ENCODE results near the gene SIRT2. TPM values are rescaled to one million over a fixed set of nuclear protein-coding genes. Genes with fewer than 3 reads are reported as not detected.
"Not testable (repeated sequence)": the region's sequence is repeated elsewhere in the genome, so short reads cannot be mapped to it uniquely, and the experiment has no call there.

The SIRT2 gene
- total and polyA plus RNA-seq, 2 experiments from 2014 or later = 41.3 to 64.4 TPM

DNA sequence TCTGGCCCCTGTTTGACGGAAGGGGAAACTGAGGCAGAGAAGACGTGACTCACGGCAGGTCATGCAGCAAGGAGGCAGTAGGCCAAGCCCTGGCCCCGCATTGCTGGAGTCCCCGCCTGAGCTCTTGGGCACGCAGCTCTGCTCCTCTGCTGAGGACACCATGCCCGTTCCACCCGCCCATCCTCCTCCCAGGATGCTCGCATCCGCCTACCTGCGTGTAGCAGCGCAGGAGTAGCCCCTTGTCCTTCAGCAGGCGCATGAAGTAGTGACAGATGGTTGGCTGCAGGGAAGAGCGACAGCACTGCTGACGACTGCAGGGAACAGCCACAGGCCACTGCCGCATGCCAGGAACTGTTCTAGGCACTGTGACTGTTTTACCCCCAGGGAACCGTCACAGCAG is 10.5 kb downstream of the SIRT2 start:
- in situ Hi-C loops (cut with MboI) = no loop called here
- H3K79me2 ChIP-seq (ENCODE audit: insufficient read depth) = no peaks in the 10 kb centered on the region
- H3F3A ChIP-seq (ENCODE audit: insufficient read depth) = no peaks in the 10 kb centered on the region
- TF ChIP-seq EZH2 (IDR thresholded peaks at IDR 0.05; ENCODE audit: insufficient read depth, poor library complexity, severe bottlenecking) (no peak), EZH2phosphoT487 (IDR thresholded peaks at IDR 0.05; ENCODE audit: insufficient read depth, low read depth) (no peak)
- H3K36me3 ChIP-seq (ENCODE audit: low read depth) = no peaks in the 10 kb centered on the region
- no peaks in the 10 kb centered on the region for H3K4me1 ChIP-seq (ENCODE audit: insufficient read depth)
- no peaks in the 10 kb centered on the region for H3K27me3 ChIP-seq (replicated peaks; ENCODE audit: insufficient read depth)
- no peak for DNase-seq
- no peaks in the 10 kb centered on the region for H3K9me2 ChIP-seq (ENCODE audit: insufficient read depth)
- no peak overlapping the region for H3K4me3 ChIP-seq
- no peak overlapping the region for H3K9ac ChIP-seq
- 85 to 89% methylated on average over 16 to 17 of the region's 17 CpGs for WGBS, 2 experiments (ENCODE audit: low coverage in 1 of 2, low lambda C conversion rate in 2 of 2, missing lambda C conversion rate in 2 of 2)
- no peak overlapping the region for H2AFZ ChIP-seq
- no peak overlapping the region for H3K27ac ChIP-seq
- H3K4me2 ChIP-seq (ENCODE audit: unreplicated experiment) = no peak overlapping the region
- no peaks in the 10 kb centered on the region for H4K20me1 ChIP-seq (ENCODE audit: insufficient read depth)
- no peaks in the 10 kb centered on the region for H3K9me3 ChIP-seq (ENCODE audit: low read depth)

GRCh38 chr19:38884691-38885090 is 14.7 kb downstream of the SIRT2 start:
- H3K9ac ChIP-seq; H2AFZ ChIP-seq; H3K9me3 ChIP-seq (ENCODE audit: low read depth); in situ Hi-C loops (cut with MboI); H3K27ac ChIP-seq; H3K36me3 ChIP-seq (ENCODE audit: low read depth); H3K79me2 ChIP-seq (ENCODE audit: insufficient read depth); H4K20me1 ChIP-seq (ENCODE audit: insufficient read depth); DNase-seq; H3K4me1 ChIP-seq (ENCODE audit: insufficient read depth); H3K4me3 ChIP-seq; H3K9me2 ChIP-seq (ENCODE audit: insufficient read depth); H3K27me3 ChIP-seq (replicated peaks; ENCODE audit: insufficient read depth); H3K4me2 ChIP-seq (ENCODE audit: unreplicated experiment); H3F3A ChIP-seq (ENCODE audit: insufficient read depth): not testable (repeated sequence)
- 86 to 88% methylated on average over 3 of the region's 3 CpGs for WGBS, 2 experiments (ENCODE audit: low coverage in 1 of 2, low lambda C conversion rate in 2 of 2, missing lambda C conversion rate in 2 of 2)

DNA sequence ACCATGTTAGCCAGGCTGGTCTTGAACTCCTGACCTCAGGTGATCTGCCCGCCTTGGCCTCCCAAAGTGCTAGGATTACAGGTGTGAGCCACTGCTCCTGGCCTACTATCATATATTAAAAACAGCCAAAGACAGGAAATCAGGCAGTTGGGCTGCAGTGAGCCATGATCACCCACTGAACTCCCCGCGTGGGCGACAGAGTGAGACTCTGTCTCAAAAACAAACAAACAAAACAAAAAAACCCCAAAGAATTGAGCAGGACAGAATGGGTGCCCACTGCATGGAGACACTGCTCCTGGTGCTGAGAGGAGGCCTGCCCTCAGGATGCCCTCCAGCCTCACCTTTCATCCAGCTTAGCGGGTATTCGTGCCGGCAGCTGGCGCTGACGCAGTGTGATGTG is 16.1 kb downstream of the SIRT2 start:
- TF ChIP-seq EZH2 (IDR thresholded peaks at IDR 0.05; ENCODE audit: insufficient read depth, poor library complexity, severe bottlenecking) (no peak), EZH2phosphoT487 (IDR thresholded peaks at IDR 0.05; ENCODE audit: insufficient read depth, low read depth) (no peak)
- no peaks in the 10 kb centered on the region for H4K20me1 ChIP-seq (ENCODE audit: insufficient read depth)
- H3K36me3 ChIP-seq (ENCODE audit: low read depth) = no peaks in the 10 kb centered on the region
- in situ Hi-C loops (cut with MboI) = no loop called here
- no peaks in the 10 kb centered on the region for H3K4me1 ChIP-seq (ENCODE audit: insufficient read depth)
- WGBS, 2 experiments (ENCODE audit: low coverage in 1 of 2, low lambda C conversion rate in 2 of 2, missing lambda C conversion rate in 2 of 2) = 97 to 98% methylated on average over 9 of the region's 9 CpGs
- H3K9ac ChIP-seq = no peak overlapping the region
- no peak overlapping the region for H3K4me3 ChIP-seq
- no peaks in the 10 kb centered on the region for H3K27me3 ChIP-seq (replicated peaks; ENCODE audit: insufficient read depth)
- no peaks in the 10 kb centered on the region for H3K79me2 ChIP-seq (ENCODE audit: insufficient read depth)
- no peaks in the 10 kb centered on the region for H3K9me3 ChIP-seq (ENCODE audit: low read depth)
- no peak for DNase-seq
- H3K27ac ChIP-seq = no peak overlapping the region
- no peaks in the 10 kb centered on the region for H3K9me2 ChIP-seq (ENCODE audit: insufficient read depth)
- no peak overlapping the region for H2AFZ ChIP-seq
- no peak overlapping the region for H3K4me2 ChIP-seq (ENCODE audit: unreplicated experiment)
- no peaks in the 10 kb centered on the region for H3F3A ChIP-seq (ENCODE audit: insufficient read depth)

GRCh38 chr19:38880882-38881609 is 18.4 kb downstream of the SIRT2 start:
- Histone ChIP-seq H3K9ac (no peak overlapping the region), H3K9me2 (ENCODE audit: insufficient read depth) (no peaks in the 10 kb centered on the region), H3F3A (ENCODE audit: insufficient read depth) (no peaks in the 10 kb centered on the region), H2AFZ (no peak overlapping the region), H3K4me1 (ENCODE audit: insufficient read depth) (no peaks in the 10 kb centered on the region), H4K20me1 (ENCODE audit: insufficient read depth) (no peaks in the 10 kb centered on the region), H3K9me3 (ENCODE audit: low read depth) (no peaks in the 10 kb centered on the region), H3K27ac (no peak overlapping the region), H3K36me3 (ENCODE audit: low read depth) (no peaks in the 10 kb centered on the region), H3K4me2 (ENCODE audit: unreplicated experiment) (no peak overlapping the region), H3K27me3 (replicated peaks; ENCODE audit: insufficient read depth) (no peaks in the 10 kb centered on the region), H3K4me3 (no peak overlapping the region), H3K79me2 (ENCODE audit: insufficient read depth) (no peaks in the 10 kb centered on the region)
- no peak for TF ChIP-seq EZH2 (IDR thresholded peaks at IDR 0.05; ENCODE audit: insufficient read depth, poor library complexity, severe bottlenecking)
- TF ChIP-seq EZH2phosphoT487 (IDR thresholded peaks at IDR 0.05; ENCODE audit: insufficient read depth, low read depth) = no peak
- no peak for DNase-seq
- in situ Hi-C loops (cut with MboI) = no loop called here
- WGBS, 2 experiments (ENCODE audit: low coverage in 1 of 2, low lambda C conversion rate in 2 of 2, missing lambda C conversion rate in 2 of 2) = 91 to 92% methylated on average over 9 to 19 of the region's 19 CpGs

Measured in GM23248 (cell line).